ENCODE measurements around the gene TPM2. TPM values are rescaled to one million over a fixed set of nuclear protein-coding genes. Genes with fewer than 3 reads are reported as not detected.

Gene TPM2
- total and polyA plus RNA-seq, 4 donors, result 4.2 to 31.4 (median 14.0) TPM

DNA sequence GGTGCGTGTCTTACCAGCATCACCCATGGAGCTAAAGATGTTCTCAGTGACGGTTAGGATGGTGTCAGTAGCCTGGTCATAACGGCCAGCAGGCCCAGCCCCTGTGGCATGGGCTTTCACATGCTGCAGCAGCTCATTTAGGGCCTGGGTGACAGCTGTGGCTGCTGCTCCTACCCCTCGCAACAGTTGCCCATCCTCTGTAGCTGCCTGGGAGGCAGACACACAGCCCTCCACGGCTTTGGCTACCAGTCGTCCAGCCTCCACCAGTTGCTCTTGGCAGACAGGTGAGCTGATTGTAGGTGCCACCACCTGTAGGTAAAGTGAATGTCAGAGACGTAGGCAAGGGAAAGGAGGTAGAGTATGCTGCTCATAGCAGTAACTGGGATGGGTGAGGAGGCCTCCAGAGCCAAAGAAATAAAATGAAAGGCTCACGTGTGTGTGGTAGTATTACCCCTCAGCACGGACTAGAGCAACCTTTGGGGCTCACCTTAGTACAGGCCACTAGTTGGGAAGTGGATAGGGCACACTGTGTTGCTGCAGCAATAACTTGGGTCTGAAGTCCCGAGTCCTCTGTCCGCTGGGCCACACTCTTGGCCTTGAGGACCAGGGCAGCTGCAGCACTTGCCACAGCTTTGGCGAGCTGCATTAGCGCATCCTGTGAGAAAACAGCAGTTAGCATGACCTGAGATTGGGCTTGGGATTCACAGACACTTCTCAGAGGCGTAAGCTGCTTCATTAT is 27.6 kb upstream of the TPM2 start:
- Histone ChIP-seq H3K9me3 (ENCODE audit: control insufficient read depth in 4 of 4, low read length in 3 of 4) (no peaks in the 10 kb centered on the region), H3K4me1 (ENCODE audit: control insufficient read depth in 4 of 4, insufficient read depth in 4 of 4, low read length in 3 of 4) (no peaks in the 10 kb centered on the region), H3K27ac (ENCODE audit: low read depth in 1 of 2, low read length in 2 of 2) (no peak overlapping the region), H3K9ac (ENCODE audit: low read depth in 1 of 2, low read length in 2 of 2) (no peak overlapping the region), H3K36me3 (ENCODE audit: control insufficient read depth in 4 of 4, insufficient read depth in 3 of 4, low read depth in 1 of 4, low read length in 3 of 4) (peaks cover 61 to 98% (median 92%) of the 10 kb centered on the region in 4 donors), H3K4me3 (ENCODE audit: low read depth in 1 of 3, low read length in 3 of 3) (no peak overlapping the region), H3K27me3 (ENCODE audit: control insufficient read depth in 4 of 4, insufficient read depth in 4 of 4, low read length in 3 of 4) (no peaks in the 10 kb centered on the region)
- 93% methylated on average over 14 of the region's 14 CpGs for WGBS
- DNase-seq (ENCODE audit: low spot score), result no peak
- TF ChIP-seq CTCF (IDR thresholded peaks at IDR 0.05; ENCODE audit: low read depth, low read length, missing input control) (no peak), HNF4A (conservative IDR thresholded peaks at IDR 0.05) (no peak), YY1 (IDR thresholded peaks at IDR 0.05) (no peak), RXRA (IDR thresholded peaks at IDR 0.05) (no peak), HNF4G (IDR thresholded peaks at IDR 0.05) (no peak), TAF1 (conservative IDR thresholded peaks at IDR 0.05) (no peak), EGR1 (IDR thresholded peaks at IDR 0.05; ENCODE audit: low read depth in 2 of 2) (no peak), MAX (IDR thresholded peaks at IDR 0.05) (no peak), ZBTB33 (IDR thresholded peaks at IDR 0.05) (no peak), RAD21 (IDR thresholded peaks at IDR 0.05) (no peak), NR2F2 (IDR thresholded peaks at IDR 0.05) (no peak), SP1 (IDR thresholded peaks at IDR 0.05) (no peak), FOXA1 (IDR thresholded peaks at IDR 0.05) (no peak), GABPA (IDR thresholded peaks at IDR 0.05 in 1 of 2, conservative IDR thresholded peaks at IDR 0.05 in 1 of 2) (no peak), FOXA2 (IDR thresholded peaks at IDR 0.05) (no peak), JUND (IDR thresholded peaks at IDR 0.05) (no peak)
- TF ChIP-seq, protein P1, sequence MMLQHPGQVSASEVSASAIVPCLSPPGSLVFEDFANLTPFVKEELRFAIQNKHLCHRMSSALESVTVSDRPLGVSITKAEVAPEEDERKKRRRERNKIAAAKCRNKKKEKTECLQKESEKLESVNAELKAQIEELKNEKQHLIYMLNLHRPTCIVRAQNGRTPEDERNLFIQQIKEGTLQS (IDR thresholded peaks at IDR 0.05), result no peak
- TF ChIP-seq, protein P2, sequence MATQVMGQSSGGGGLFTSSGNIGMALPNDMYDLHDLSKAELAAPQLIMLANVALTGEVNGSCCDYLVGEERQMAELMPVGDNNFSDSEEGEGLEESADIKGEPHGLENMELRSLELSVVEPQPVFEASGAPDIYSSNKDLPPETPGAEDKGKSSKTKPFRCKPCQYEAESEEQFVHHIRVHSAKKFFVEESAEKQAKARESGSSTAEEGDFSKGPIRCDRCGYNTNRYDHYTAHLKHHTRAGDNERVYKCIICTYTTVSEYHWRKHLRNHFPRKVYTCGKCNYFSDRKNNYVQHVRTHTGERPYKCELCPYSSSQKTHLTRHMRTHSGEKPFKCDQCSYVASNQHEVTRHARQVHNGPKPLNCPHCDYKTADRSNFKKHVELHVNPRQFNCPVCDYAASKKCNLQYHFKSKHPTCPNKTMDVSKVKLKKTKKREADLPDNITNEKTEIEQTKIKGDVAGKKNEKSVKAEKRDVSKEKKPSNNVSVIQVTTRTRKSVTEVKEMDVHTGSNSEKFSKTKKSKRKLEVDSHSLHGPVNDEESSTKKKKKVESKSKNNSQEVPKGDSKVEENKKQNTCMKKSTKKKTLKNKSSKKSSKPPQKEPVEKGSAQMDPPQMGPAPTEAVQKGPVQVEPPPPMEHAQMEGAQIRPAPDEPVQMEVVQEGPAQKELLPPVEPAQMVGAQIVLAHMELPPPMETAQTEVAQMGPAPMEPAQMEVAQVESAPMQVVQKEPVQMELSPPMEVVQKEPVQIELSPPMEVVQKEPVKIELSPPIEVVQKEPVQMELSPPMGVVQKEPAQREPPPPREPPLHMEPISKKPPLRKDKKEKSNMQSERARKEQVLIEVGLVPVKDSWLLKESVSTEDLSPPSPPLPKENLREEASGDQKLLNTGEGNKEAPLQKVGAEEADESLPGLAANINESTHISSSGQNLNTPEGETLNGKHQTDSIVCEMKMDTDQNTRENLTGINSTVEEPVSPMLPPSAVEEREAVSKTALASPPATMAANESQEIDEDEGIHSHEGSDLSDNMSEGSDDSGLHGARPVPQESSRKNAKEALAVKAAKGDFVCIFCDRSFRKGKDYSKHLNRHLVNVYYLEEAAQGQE (IDR thresholded peaks at IDR 0.05), result no peak
